ENCODE measurements around the gene CRIP1. TPM values are rescaled to one million over a fixed set of nuclear protein-coding genes. Genes with fewer than 3 reads are reported as not detected.

CRIP1 gene
- total and polyA plus RNA-seq, 10 of the 15 experiments (the other 5 are each of a cell fraction or from before 2014, with no cell fraction given), result 66.8 to 259 (median 154) TPM

DNA sequence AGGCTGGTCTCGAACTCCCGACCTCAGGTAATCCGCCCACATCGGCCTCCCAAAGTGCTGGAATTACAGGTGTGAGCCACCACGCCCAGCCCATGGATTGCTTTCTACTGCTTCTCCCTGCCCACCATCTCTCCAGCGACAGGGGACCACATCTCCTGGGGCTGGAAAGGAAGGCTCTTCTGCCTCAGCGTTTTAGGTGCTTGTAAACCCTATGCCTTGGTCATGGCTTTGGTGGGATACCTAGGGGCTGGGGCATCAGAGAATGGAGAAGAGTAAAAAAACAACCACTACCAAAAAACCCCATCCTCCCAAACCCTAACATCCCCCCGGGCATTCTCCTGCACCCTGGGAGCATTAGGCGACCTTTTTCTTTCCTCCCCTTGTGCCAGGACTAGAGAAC lies 38.6 kb downstream of the CRIP1 start:
- POLR2A ChIA-PET, result no interaction called here
- H2AFZ ChIP-seq (ENCODE audit: control insufficient read depth, low read depth, low read length), result no peak overlapping the region
- RAD21 ChIA-PET (ENCODE audit: unreplicated experiment), result no interaction called here
- H3K36me3 ChIP-seq (ENCODE audit: control insufficient read depth in 2 of 2, insufficient read depth in 2 of 2, low read length in 1 of 2), result no peaks in the 10 kb centered on the region
- SMC1A ChIA-PET (ENCODE audit: uncharacterized antibody, unreplicated experiment), result no interaction called here
- no peak overlapping the region for H3K4me3 ChIP-seq
- H3K27me3 ChIP-seq (replicated peaks in 1 of 2; ENCODE audit: control insufficient read depth in 2 of 2, insufficient read depth in 2 of 2, low read length in 1 of 2), result peaks cover 5 to 7% of the 10 kb centered on the region in 2 experiments; a peak in 3 of 4 replicates
- H3K79me2 ChIP-seq (ENCODE audit: control insufficient read depth, insufficient read depth, low read length), result no peaks in the 10 kb centered on the region
- no peak for DNase-seq (ENCODE audit: low read depth, low spot score)
- intact Hi-C loops (cut with micrococcal nuclease; ENCODE audit: unreplicated experiment) (loop anchor here (5.0 kb wide), 2 partner anchors 33 to 323 kb away; partner anchors contain the start of gene TEDC1), in situ Hi-C loops (cut with MboI) (no loop called here)
- H3K9ac ChIP-seq (ENCODE audit: control insufficient read depth, insufficient read depth, low read length), result no peak overlapping the region
- ATAC-seq, result no peak
- WGBS (ENCODE audit: insufficient coverage, insufficient replicate concordance, low lambda C conversion rate, missing lambda C conversion rate), result 50% methylated on average over 9 of the region's 9 CpGs
- BruUV-seq (replicated peaks), result no TSS peak
- FAIRE-seq, result no peak
- no peaks in the 10 kb centered on the region for H3K9me3 ChIP-seq (replicated peaks; ENCODE audit: control insufficient read depth, insufficient read depth, low read length)
- no peak overlapping the region for H3K4me2 ChIP-seq (ENCODE audit: control insufficient read depth, insufficient read depth)
- CTCF ChIA-PET, result interaction anchor here (0.7 kb wide), 1 partner anchor 44 kb away, joined by 3 read pairs; no protein-coding TSS in a partner anchor
- H3K4me1 ChIP-seq (ENCODE audit: control insufficient read depth, insufficient read depth, low read length), result peaks cover 4% of the 10 kb centered on the region
- H3K27ac ChIP-seq (ENCODE audit: control insufficient read depth, insufficient read depth), result no peak overlapping the region
- no peak for TF ChIP-seq TAF1 (IDR thresholded peaks at IDR 0.05; ENCODE audit: borderline replicate concordance, low read depth, low read length)
- no peak for TF ChIP-seq SREBF2 (IDR thresholded peaks at IDR 0.05; ENCODE audit: low read length)
- TF ChIP-seq ZNF24 (IDR thresholded peaks at IDR 0.05), result no peak
- TF ChIP-seq, protein P1, sequence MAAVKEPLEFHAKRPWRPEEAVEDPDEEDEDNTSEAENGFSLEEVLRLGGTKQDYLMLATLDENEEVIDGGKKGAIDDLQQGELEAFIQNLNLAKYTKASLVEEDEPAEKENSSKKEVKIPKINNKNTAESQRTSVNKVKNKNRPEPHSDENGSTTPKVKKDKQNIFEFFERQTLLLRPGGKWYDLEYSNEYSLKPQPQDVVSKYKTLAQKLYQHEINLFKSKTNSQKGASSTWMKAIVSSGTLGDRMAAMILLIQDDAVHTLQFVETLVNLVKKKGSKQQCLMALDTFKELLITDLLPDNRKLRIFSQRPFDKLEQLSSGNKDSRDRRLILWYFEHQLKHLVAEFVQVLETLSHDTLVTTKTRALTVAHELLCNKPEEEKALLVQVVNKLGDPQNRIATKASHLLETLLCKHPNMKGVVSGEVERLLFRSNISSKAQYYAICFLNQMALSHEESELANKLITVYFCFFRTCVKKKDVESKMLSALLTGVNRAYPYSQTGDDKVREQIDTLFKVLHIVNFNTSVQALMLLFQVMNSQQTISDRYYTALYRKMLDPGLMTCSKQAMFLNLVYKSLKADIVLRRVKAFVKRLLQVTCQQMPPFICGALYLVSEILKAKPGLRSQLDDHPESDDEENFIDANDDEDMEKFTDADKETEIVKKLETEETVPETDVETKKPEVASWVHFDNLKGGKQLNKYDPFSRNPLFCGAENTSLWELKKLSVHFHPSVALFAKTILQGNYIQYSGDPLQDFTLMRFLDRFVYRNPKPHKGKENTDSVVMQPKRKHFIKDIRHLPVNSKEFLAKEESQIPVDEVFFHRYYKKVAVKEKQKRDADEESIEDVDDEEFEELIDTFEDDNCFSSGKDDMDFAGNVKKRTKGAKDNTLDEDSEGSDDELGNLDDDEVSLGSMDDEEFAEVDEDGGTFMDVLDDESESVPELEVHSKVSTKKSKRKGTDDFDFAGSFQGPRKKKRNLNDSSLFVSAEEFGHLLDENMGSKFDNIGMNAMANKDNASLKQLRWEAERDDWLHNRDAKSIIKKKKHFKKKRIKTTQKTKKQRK (IDR thresholded peaks at IDR 0.05; ENCODE audit: low read depth, low read length), result no peak
- TF ChIP-seq MEF2A (IDR thresholded peaks at IDR 0.05; ENCODE audit: insufficient read depth, low read depth, low read length), result no peak
- TF ChIP-seq TCF12 (IDR thresholded peaks at IDR 0.05; ENCODE audit: low read depth, low read length), result no peak
- TF ChIP-seq, protein P2, sequence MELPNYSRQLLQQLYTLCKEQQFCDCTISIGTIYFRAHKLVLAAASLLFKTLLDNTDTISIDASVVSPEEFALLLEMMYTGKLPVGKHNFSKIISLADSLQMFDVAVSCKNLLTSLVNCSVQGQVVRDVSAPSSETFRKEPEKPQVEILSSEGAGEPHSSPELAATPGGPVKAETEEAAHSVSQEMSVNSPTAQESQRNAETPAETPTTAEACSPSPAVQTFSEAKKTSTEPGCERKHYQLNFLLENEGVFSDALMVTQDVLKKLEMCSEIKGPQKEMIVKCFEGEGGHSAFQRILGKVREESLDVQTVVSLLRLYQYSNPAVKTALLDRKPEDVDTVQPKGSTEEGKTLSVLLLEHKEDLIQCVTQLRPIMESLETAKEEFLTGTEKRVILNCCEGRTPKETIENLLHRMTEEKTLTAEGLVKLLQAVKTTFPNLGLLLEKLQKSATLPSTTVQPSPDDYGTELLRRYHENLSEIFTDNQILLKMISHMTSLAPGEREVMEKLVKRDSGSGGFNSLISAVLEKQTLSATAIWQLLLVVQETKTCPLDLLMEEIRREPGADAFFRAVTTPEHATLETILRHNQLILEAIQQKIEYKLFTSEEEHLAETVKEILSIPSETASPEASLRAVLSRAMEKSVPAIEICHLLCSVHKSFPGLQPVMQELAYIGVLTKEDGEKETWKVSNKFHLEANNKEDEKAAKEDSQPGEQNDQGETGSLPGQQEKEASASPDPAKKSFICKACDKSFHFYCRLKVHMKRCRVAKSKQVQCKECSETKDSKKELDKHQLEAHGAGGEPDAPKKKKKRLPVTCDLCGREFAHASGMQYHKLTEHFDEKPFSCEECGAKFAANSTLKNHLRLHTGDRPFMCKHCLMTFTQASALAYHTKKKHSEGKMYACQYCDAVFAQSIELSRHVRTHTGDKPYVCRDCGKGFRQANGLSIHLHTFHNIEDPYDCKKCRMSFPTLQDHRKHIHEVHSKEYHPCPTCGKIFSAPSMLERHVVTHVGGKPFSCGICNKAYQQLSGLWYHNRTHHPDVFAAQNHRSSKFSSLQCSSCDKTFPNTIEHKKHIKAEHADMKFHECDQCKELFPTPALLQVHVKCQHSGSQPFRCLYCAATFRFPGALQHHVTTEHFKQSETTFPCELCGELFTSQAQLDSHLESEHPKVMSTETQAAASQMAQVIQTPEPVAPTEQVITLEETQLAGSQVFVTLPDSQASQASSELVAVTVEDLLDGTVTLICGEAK (IDR thresholded peaks at IDR 0.05; ENCODE audit: borderline replicate concordance), result no peak
- no peak for TF ChIP-seq MEF2B (IDR thresholded peaks at IDR 0.05; ENCODE audit: partially characterized antibody, poor library complexity, severe bottlenecking)
- no peaks in the 10 kb centered on the region for H4K20me1 ChIP-seq (ENCODE audit: control insufficient read depth, insufficient read depth)

Data from GM12878 (cell line).